GM18502 (cell line): ENCODE measurements around the gene NOC2L.
A peak's percentile ranks its signal among the peaks of the same experiment; 100 is the strongest.
"Not testable (repeated sequence)": the region's sequence is repeated elsewhere in the genome, so short reads cannot be mapped to it uniquely, and the experiment has no call there.

Experiments
- ATAC-seq: cut with Tn5 transposase; IDR thresholded peaks from one replicate; pipeline ENCODE4 v1.9.1; 2021; ENCODE audit warnings: mild to moderate bottlenecking; ENCODE audit not compliant: unreplicated experiment, poor library complexity

Gene NOC2L

GRCh38 chr1:964691-965525, 5.9 kb upstream of the NOC2L start:
- no peak for ATAC-seq

GRCh38 chr1:963746-964525, 4.9 kb upstream of the NOC2L start:
- ATAC-seq: no peak

GRCh38 chr1:963301-963651, 4.2 kb upstream of the NOC2L start:
- ATAC-seq: no peak

- no peak for ATAC-seq
These were observed 3.6 kb upstream of the NOC2L start for GRCh38 chr1:962381-963300.

GRCh38 chr1:961132-961669, 2.1 kb upstream of the NOC2L start:
- no peak for ATAC-seq

GRCh38 chr1:960363-961131, 1.5 kb upstream of the NOC2L start, which contains the start of gene KLHL17:
KLHL17 (plus strand) TSS chr1:960584; CDS start chr1:960694, 110 bp downstream.
- ATAC-seq: peak; percentile 50

GRCh38 chr1:959731-960362, 791 bp upstream of the NOC2L start:
- ATAC-seq: no peak

- no peak for ATAC-seq
These were observed 2.4 kb downstream of the NOC2L start for GRCh38 chr1:956636-957035.

- no peak for ATAC-seq
These were observed 3.6 kb downstream of the NOC2L start for GRCh38 chr1:955474-955873.

GRCh38 chr1:954927-955326, 4.1 kb downstream of the NOC2L start:
- ATAC-seq: no peak

GRCh38 chr1:953524-954320, 5.3 kb downstream of the NOC2L start:
- ATAC-seq: no peak

GRCh38 chr1:952603-953002, 6.5 kb downstream of the NOC2L start:
- no peak for ATAC-seq

GRCh38 chr1:952201-952600, 6.9 kb downstream of the NOC2L start:
- ATAC-seq: no peak

GRCh38 chr1:951364-951763, 7.7 kb downstream of the NOC2L start:
- no peak for ATAC-seq

GRCh38 chr1:950881-951280, 8.2 kb downstream of the NOC2L start:
- ATAC-seq: no peak

- no peak for ATAC-seq
These were observed 8.8 kb downstream of the NOC2L start for GRCh38 chr1:950268-950667.

- no peak for ATAC-seq
These were observed 11.1 kb downstream of the NOC2L start for GRCh38 chr1:947958-948357.

- not testable (repeated sequence) for ATAC-seq
These were observed 12.2 kb downstream of the NOC2L start for GRCh38 chr1:946811-947210.
